Nephron (organoid): ENCODE data around the gene PEAK3.

Experiments used
- H3K27ac Mint-ChIP-seq, 3 experiments: 2 replicates each; pipeline ENCODE4 v1.8.0; 2020; ENCODE audit warnings: mixed read lengths in 3 of 3, mild to moderate bottlenecking in 2 of 3, moderate library complexity in 1 of 3
- H3K27me3 Mint-ChIP-seq: 2 replicates; pipeline ENCODE4 v1.8.0; 2021; ENCODE audit warnings: low read depth, mild to moderate bottlenecking, moderate library complexity, mixed read lengths
- H3K36me3 Mint-ChIP-seq: 2 replicates; pipeline ENCODE4 v1.8.0; 2020; ENCODE audit warnings: low read depth, mixed read lengths
- H3K4me1 Mint-ChIP-seq: 2 replicates; pipeline ENCODE4 v1.8.0; 2020; ENCODE audit warnings: mixed read lengths
- H3K4me3 Mint-ChIP-seq, 3 experiments: 2 replicates each; pipeline ENCODE4 v1.8.0; 2020; ENCODE audit warnings: mild to moderate bottlenecking in 3 of 3, mixed read lengths in 3 of 3, moderate library complexity in 2 of 3
- H3K9me3 Mint-ChIP-seq: 2 replicates; pipeline ENCODE4 v1.8.0; 2020; ENCODE audit warnings: mixed read lengths
- CTCF ChIP-seq, 3 experiments: fragments of 200-600 bp; sonication (generic); IDR thresholded peaks; one replicate each; pipeline ENCODE4 v1.5.0; 2021; ENCODE audit warnings: antibody characterized with exemption in 3 of 3; ENCODE audit not compliant: unreplicated experiment in 3 of 3

Gene PEAK3

GRCh38 chr19:2280633-2281264, 1.2 kb downstream of the PEAK3 start:
- Mint-ChIP-seq H3K4me1 (no peaks in the 10 kb centered on the region), H3K9me3 (no peaks in the 10 kb centered on the region), H3K4me3 (no peak overlapping the region), H3K27me3 (peaks cover 35% of the 10 kb centered on the region), H3K27ac (no peak overlapping the region), H3K36me3 (peaks cover 3% of the 10 kb centered on the region)
- no peak for TF ChIP-seq CTCF (IDR thresholded peaks at IDR 0.05; ENCODE audit: unreplicated experiment in 3 of 3)

- Mint-ChIP-seq H3K4me3 (no peak overlapping the region), H3K36me3 (peaks cover 15% of the 10 kb centered on the region), H3K4me1 (peaks cover 12% of the 10 kb centered on the region), H3K27ac (no peak overlapping the region), H3K27me3 (peaks cover 23% of the 10 kb centered on the region), H3K9me3 (no peaks in the 10 kb centered on the region)
- TF ChIP-seq CTCF (IDR thresholded peaks at IDR 0.05; ENCODE audit: unreplicated experiment in 3 of 3), result no peak
These were observed 3.4 kb downstream of the PEAK3 start for GRCh38 chr19:2278459-2279158.

- H3K27me3 Mint-ChIP-seq, result peaks cover 11% of the 10 kb centered on the region
- peak overlapping the region in 1 of 3 experiments; percentile 36 for H3K27ac Mint-ChIP-seq
- peaks cover 19% of the 10 kb centered on the region for H3K4me1 Mint-ChIP-seq
- no peaks in the 10 kb centered on the region for H3K9me3 Mint-ChIP-seq
- TF ChIP-seq CTCF (IDR thresholded peaks at IDR 0.05; ENCODE audit: unreplicated experiment in 3 of 3), result no peak
- H3K36me3 Mint-ChIP-seq, result peaks cover 20% of the 10 kb centered on the region
- peak overlapping the region in 1 of 3 experiments; percentile 20 for H3K4me3 Mint-ChIP-seq
These were observed 4.8 kb downstream of the PEAK3 start for GRCh38 chr19:2277138-2277537.

- H3K36me3 Mint-ChIP-seq, result peaks cover 24% of the 10 kb centered on the region
- peaks cover 5% of the 10 kb centered on the region for H3K27me3 Mint-ChIP-seq
- H3K4me1 Mint-ChIP-seq, result peaks cover 24% of the 10 kb centered on the region
- no peaks in the 10 kb centered on the region for H3K9me3 Mint-ChIP-seq
- no peak overlapping the region for H3K4me3 Mint-ChIP-seq
- no peak for TF ChIP-seq CTCF (IDR thresholded peaks at IDR 0.05; ENCODE audit: unreplicated experiment in 3 of 3)
- H3K27ac Mint-ChIP-seq, result no peak overlapping the region
These were observed 5.5 kb downstream of the PEAK3 start for GRCh38 chr19:2276429-2276986.

GRCh38 chr19:2275588-2276428, 6.2 kb downstream of the PEAK3 start:
- TF ChIP-seq CTCF (IDR thresholded peaks at IDR 0.05; ENCODE audit: unreplicated experiment in 3 of 3), result no peak
- Mint-ChIP-seq H3K4me1 (peaks cover 26% of the 10 kb centered on the region), H3K27ac (no peak overlapping the region), H3K9me3 (no peaks in the 10 kb centered on the region), H3K4me3 (no peak overlapping the region), H3K36me3 (peaks cover 25% of the 10 kb centered on the region), H3K27me3 (peaks cover 5% of the 10 kb centered on the region)
